Pancreas (tissue), 10 donors: ENCODE results near the gene TAS1R3. TPM values are rescaled to one million over a fixed set of nuclear protein-coding genes. Genes with fewer than 3 reads are reported as not detected.

Experiments
- ATAC-seq, 4 donors: fragments of 200-7000 bp; cut with Tn5 transposase; one replicate each; pipeline versions ENCODE4 v1.8.0 to v1.9.1; 2020; ENCODE audit warnings: mild to moderate bottlenecking in 4 of 4, moderate library complexity in 4 of 4
- DNase-seq, 6 donors: peaks; one replicate each; pipeline ENCODE4 v3.0.0-alpha.2; 2020
- FAIRE-seq: peaks from 2 replicates; lab custom pipeline; 2012; peaks lifted over from hg19 to GRCh38; lab: Jason Lieb, UNC
- H3K27ac ChIP-seq, 4 donors: fragments of 200-600 bp; sonication (generic); 1 replicate in 3 of 4; 2 replicates in 1 of 4; pipeline versions ENCODE4 v1.5.0 to v1.8.0; 2020
- H3K27me3 ChIP-seq, 4 donors: fragments of 200-600 bp; one replicate each; pipeline ENCODE4 v1.8.0; 2021
- H3K36me3 ChIP-seq, 3 donors: fragments of 200-600 bp; sonication (generic) in 1 of 3; one replicate each; pipeline versions ENCODE4 v1.5.0 to v1.8.0; 2020 to 2021
- H3K4me1 ChIP-seq, 3 donors: fragments of 200-600 bp; one replicate each; pipeline ENCODE4 v1.8.0; 2021
- H3K4me3 ChIP-seq, 4 donors: fragments of 200-600 bp; sonication (generic) in 2 of 4; one replicate each; pipeline versions ENCODE4 v1.5.0 to v1.8.0; 2020 to 2021
- H3K9me3 ChIP-seq, 4 donors: fragments of 200-600 bp; one replicate each; pipeline ENCODE4 v1.8.0; 2021
- WGBS, 2 donors: extraction: QIAGEN DNeasy Blood & Tissue Kit; methylation state at CpG; one replicate each; pipeline ENCODE4 v1.1.7; 2013; 5-methylcytosine and 5-hydroxymethylcytosine counted together
- intact Hi-C, 3 donors: fragments of 100-400 bp; cut with DNase I; formaldehyde crosslinking; loops; one replicate each; pipeline versions ENCODE4 v1.11.1 to v1.14.2; 2022
- polyA plus RNA-seq, 2 donors: library from polyadenylated mRNA; stranded (reverse); fragments of 200-250 nt; gene quantifications; one replicate each; pipeline ENCODE4 v1.2.3, GENCODE V29; 2013
- total RNA-seq, 6 donors: library from RNA; stranded (reverse); fragmentation: NEBNext Ultra II Directional in 4 of 6; extraction: Animal tissue kit (Norgen Biotek cat#: 25700) in 4 of 6; gene quantifications; one replicate each; pipeline versions ENCODE4 v1.2.1 to v1.2.4, GENCODE V29; 2021 to 2023
- TF ChIP-seq, protein P1 (sequence below), 4 donors: fragments of 200-600 bp; sonication (generic) in 3 of 4; IDR thresholded peaks; one replicate each; pipeline versions ENCODE4 v1.5.0 to v1.8.0; 2021; ENCODE audit warnings: antibody characterized with exemption in 4 of 4
- donor health status: healthy with polysubstance abuse.
- donor health status: DM: no; HTN: no; CAD: no; lungs with moderate emphysema.
- donor health status: DM: no; HTN: no; CAD: no.
- donor health status: control.
- donor health status: control.
- donor health status: Bipolar disorder and iron deficiency.
- donor health status: DM: yes; HTN: yes; CAD: no.
- donor health status: DM: no; HTN: no; CAD: no.
- donor health status: DM: no; HTN: no; CAD: no.
- donor health status: DM: yes; HTN: yes; CAD: no.

TAS1R3 gene
- total and polyA plus RNA-seq, 8 donors, result 0.04 to 0.41 (median 0.12) TPM

DNA sequence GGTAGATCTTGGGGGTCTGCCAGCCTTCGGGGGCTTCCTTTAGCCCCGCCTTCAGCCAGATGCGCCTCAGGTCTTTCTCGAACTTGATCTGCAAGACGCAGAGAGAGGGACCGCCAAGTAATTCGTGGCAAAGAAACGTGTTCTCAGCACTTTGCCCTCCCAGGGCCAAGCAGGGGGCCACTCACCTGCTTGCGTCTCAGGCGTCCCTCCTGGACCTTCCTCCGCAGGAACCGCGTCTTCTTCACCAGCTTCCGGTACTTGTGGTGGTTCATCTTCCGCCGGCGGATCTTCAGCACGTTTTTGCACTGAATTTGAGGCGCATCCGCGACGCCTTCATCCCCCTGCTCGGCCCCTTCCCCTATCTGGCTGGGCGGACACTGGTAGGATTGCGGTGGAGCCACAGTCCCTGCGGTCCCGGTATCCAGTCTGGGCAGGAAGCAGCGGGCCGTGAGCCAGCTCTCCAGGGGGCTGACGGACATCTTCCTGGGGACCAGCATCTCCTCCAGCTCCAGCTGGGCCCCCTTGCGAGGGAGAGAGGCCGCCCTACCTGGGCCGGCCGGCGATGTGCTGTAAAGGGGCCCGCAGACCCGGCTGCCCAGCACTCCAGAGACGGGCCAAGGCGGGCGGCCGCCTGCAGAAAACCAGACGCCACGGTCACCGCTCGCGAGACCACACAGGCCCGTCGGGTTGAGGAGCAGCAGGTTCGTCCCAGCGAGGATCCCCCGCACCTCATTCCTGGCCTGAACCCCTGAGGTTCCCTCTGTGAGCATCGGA, 42.9 kb downstream of the TAS1R3 start:
- Histone ChIP-seq H3K4me1 (peaks cover 6 to 26% (median 13%) of the 10 kb centered on the region in 3 donors), H3K9me3 (no peaks in the 10 kb centered on the region), H3K4me3 (peak overlapping the region; percentile 95 to 100 (median 96)), H3K27me3 (no peaks in the 10 kb centered on the region), H3K27ac (peak overlapping the region in 2 of 4 donors; percentile 87 to 93), H3K36me3 (no peaks in the 10 kb centered on the region)
- 36 to 37% methylated on average over 50 to 52 of the region's 52 CpGs for WGBS, 2 donors
- DNase-seq, result peak in 3 of 6 donors; percentile 60 to 83 (median 64)
- ATAC-seq, result no peak
- no peak for FAIRE-seq
- TF ChIP-seq, protein P1, sequence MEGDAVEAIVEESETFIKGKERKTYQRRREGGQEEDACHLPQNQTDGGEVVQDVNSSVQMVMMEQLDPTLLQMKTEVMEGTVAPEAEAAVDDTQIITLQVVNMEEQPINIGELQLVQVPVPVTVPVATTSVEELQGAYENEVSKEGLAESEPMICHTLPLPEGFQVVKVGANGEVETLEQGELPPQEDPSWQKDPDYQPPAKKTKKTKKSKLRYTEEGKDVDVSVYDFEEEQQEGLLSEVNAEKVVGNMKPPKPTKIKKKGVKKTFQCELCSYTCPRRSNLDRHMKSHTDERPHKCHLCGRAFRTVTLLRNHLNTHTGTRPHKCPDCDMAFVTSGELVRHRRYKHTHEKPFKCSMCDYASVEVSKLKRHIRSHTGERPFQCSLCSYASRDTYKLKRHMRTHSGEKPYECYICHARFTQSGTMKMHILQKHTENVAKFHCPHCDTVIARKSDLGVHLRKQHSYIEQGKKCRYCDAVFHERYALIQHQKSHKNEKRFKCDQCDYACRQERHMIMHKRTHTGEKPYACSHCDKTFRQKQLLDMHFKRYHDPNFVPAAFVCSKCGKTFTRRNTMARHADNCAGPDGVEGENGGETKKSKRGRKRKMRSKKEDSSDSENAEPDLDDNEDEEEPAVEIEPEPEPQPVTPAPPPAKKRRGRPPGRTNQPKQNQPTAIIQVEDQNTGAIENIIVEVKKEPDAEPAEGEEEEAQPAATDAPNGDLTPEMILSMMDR (IDR thresholded peaks at IDR 0.05), result no peak
- intact Hi-C loops, result no loop called here

DNA sequence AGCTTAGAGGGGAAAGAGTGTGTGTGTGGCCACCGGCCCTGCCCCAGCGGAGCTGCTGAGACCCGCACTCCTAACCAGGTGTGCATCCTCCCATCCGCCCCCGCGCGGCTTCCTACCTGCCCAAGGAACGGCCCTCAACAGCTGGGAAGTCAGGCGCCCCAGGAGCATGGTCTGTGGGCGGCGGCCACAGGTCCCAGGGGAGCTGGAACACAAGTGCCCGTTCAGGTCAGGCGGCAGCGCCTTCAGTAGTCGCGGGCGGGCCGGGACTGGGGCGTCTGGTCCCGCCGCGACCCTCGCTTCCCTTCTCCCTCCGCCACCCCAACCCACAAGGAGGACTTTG, 43.5 kb downstream of the TAS1R3 start:
- no peaks in the 10 kb centered on the region for H3K9me3 ChIP-seq
- H3K27ac ChIP-seq, result peak overlapping the region; percentile 87 to 93 (median 92)
- intact Hi-C loops, result no loop called here
- H3K4me3 ChIP-seq, result peak overlapping the region; percentile 95 to 100 (median 96)
- FAIRE-seq, result no peak
- H3K36me3 ChIP-seq, result no peaks in the 10 kb centered on the region
- peaks cover 6 to 26% (median 13%) of the 10 kb centered on the region in 3 donors for H3K4me1 ChIP-seq
- peak in 1 of 4 donors; percentile 1 for ATAC-seq
- 0% methylated on average over 13 to 24 of the region's 24 CpGs for WGBS, 2 donors
- TF ChIP-seq, protein P1 (IDR thresholded peaks at IDR 0.05), result no peak
- peak in 3 of 6 donors; percentile 32 to 84 (median 66) for DNase-seq
- no peaks in the 10 kb centered on the region for H3K27me3 ChIP-seq

DNA sequence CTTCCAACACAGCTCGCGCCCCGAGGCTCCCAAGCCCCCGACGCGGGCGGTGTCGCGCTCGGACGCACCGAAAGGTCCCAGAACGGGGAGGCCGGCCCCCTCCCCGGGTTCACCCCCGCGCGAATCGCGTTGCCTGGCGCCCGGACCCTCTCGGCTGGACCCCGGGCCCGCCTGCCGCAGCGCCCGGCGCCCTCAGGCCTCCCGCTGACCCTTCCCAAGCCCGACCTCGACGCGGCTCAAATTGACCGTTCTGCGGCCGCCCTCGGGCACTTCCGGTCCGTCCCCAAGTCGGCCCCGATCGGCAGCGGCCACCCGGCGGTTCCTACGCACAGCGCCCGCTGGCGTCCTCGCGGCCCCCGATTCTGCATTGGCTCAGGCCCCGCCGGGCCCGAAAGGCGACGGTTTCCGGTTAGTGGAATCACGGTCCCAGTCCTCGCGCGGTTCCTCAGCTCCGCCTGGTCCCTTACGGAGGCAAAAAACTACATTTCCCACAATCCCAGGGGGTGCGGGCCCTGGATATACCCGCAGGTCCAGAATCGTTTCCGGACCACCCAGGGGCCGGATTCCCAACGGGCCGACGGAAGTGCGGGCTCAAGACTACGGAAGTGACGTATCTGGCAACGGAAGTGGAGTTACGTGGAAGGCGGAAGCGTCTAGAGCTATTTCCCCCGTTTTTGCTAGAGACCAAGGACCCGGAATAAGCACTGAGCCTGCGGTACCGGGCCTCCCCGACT, 44.0 kb downstream of the TAS1R3 start, which contains the start of gene AURKAIP1:
Gene AURKAIP1, minus strand, starts transcription at position 279 of the 734 bp plus-strand sequence. CDS start 451 bp downstream, outside the sequence.
- peak within 1 kb of the TSS; percentile 95 to 100 (median 96) for H3K4me3 ChIP-seq
- H3K9me3 ChIP-seq, result no peaks in the 10 kb centered on the region
- H3K36me3 ChIP-seq, result no peaks in the 10 kb centered on the region
- 1% methylated on average over 82 to 85 of the region's 85 CpGs for WGBS, 2 donors
- ATAC-seq (peak; percentile 90 to 96 (median 92)), DNase-seq (peak; percentile 96 to 99 (median 99)), FAIRE-seq (peak; percentile 98)
- H3K27ac ChIP-seq, result peak within 1 kb of the TSS; percentile 87 to 93 (median 92)
- peaks cover 6 to 26% (median 13%) of the 10 kb centered on the region in 3 donors for H3K4me1 ChIP-seq
- intact Hi-C loops, result no loop called here
- TF ChIP-seq, protein P1 (IDR thresholded peaks at IDR 0.05), result peak in 1 of 4 donors; percentile 20
- H3K27me3 ChIP-seq, result no peaks in the 10 kb centered on the region

DNA sequence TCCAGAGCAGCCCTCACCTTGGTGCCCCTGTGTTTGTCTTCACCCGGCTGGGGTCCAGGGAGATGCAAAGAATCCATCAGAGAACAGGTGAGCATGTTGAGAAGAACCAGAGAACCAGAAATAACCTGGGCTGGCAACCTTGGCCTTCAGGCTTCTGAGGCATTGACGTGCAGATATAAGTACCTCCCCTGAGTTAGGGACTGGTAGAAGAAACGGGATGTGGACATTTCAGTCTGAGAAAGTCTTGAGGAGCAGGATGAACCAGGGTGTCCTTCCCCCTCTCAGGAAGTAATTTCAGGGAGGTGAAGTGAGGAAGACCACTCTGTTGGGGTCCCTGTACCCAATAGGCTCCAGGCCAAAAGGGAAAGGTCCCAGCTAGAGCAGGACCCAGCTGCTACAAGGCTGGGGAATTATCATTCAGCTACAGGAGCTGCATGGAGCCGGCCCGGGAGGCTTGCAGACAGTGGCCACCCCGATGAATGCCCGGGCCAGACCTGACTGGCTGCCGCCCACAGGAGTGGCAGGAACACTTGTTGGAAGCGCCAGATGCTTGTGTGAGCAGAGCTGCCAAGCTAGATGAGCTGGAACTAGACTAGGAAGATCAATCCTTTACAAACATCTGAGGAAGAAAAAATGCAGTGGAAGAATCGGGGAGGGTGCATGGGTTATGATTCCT, 45.6 kb downstream of the TAS1R3 start:
- WGBS, 2 donors, result 82 to 84% methylated on average over 10 of the region's 10 CpGs
- no peaks in the 10 kb centered on the region for H3K9me3 ChIP-seq
- H3K27ac ChIP-seq, result no peak overlapping the region
- no peaks in the 10 kb centered on the region for H3K36me3 ChIP-seq
- intact Hi-C loops, result no loop called here
- TF ChIP-seq, protein P1 (IDR thresholded peaks at IDR 0.05), result no peak
- no peak overlapping the region for H3K4me3 ChIP-seq
- ATAC-seq (no peak), DNase-seq (peak in 2 of 6 donors; percentile 37 to 57), FAIRE-seq (no peak)
- H3K4me1 ChIP-seq, result peaks cover 6 to 24% (median 13%) of the 10 kb centered on the region in 3 donors
- no peaks in the 10 kb centered on the region for H3K27me3 ChIP-seq
